ENCODE data around the gene ASCC3.
"Not testable (repeated sequence)": the region's sequence is repeated elsewhere in the genome, so short reads cannot be mapped to it uniquely, and the experiment has no call there.

ASCC3 gene

DNA sequence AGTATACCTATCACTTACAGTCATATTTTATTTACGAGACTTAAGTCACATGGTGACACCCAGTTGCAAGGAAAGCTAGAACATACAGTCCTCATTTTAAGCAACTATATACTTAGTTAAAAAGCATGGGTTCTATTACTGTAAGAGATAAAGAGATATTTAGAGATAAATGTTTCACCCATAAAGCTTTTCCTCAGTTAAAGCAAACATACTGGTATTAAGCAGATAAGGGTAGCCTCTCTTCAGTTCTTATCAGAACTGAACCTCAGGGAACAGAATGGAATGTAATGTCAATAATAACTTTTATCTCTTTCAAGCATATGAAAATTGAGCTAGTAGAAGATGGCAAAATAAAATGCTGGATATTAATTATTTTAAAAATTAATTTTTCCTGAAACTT is 9.9 kb upstream of the ASCC3 start:
- H3K79me2 ChIP-seq (ENCODE audit: insufficient read depth, low read length): no peaks in the 10 kb centered on the region
- no peaks in the 10 kb centered on the region for H3K36me3 ChIP-seq (ENCODE audit: insufficient read depth, low read length)
- no peak overlapping the region for H3K4me3 ChIP-seq (ENCODE audit: low read length, poor library complexity, severe bottlenecking)
- H4K20me1 ChIP-seq (ENCODE audit: insufficient read depth, low read length, poor library complexity, severe bottlenecking): no peaks in the 10 kb centered on the region
- H3K9ac ChIP-seq (ENCODE audit: low read depth, low read length, poor library complexity, severe bottlenecking): no peak overlapping the region
- no peaks in the 10 kb centered on the region for H3K9me2 ChIP-seq (replicated peaks; ENCODE audit: low read depth, low read length)
- no peaks in the 10 kb centered on the region for H3K4me1 ChIP-seq (ENCODE audit: insufficient read depth, low read length, poor library complexity, severe bottlenecking)
- no peak overlapping the region for H3K4me2 ChIP-seq (ENCODE audit: low read depth, low read length, poor library complexity, severe bottlenecking)
- no peak overlapping the region for H2AFZ ChIP-seq (ENCODE audit: low read length)
- no peak for TF ChIP-seq EZH2phosphoT487 (IDR thresholded peaks at IDR 0.05; ENCODE audit: borderline replicate concordance)
- TF ChIP-seq, protein P1, sequence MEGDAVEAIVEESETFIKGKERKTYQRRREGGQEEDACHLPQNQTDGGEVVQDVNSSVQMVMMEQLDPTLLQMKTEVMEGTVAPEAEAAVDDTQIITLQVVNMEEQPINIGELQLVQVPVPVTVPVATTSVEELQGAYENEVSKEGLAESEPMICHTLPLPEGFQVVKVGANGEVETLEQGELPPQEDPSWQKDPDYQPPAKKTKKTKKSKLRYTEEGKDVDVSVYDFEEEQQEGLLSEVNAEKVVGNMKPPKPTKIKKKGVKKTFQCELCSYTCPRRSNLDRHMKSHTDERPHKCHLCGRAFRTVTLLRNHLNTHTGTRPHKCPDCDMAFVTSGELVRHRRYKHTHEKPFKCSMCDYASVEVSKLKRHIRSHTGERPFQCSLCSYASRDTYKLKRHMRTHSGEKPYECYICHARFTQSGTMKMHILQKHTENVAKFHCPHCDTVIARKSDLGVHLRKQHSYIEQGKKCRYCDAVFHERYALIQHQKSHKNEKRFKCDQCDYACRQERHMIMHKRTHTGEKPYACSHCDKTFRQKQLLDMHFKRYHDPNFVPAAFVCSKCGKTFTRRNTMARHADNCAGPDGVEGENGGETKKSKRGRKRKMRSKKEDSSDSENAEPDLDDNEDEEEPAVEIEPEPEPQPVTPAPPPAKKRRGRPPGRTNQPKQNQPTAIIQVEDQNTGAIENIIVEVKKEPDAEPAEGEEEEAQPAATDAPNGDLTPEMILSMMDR (conservative IDR thresholded peaks at IDR 0.05; ENCODE audit: low read length): no peak
- no peaks in the 10 kb centered on the region for H3F3A ChIP-seq (ENCODE audit: low read depth)
- no peaks in the 10 kb centered on the region for H3K9me3 ChIP-seq (ENCODE audit: insufficient read depth, low read depth, low read length)
- H3K27me3 ChIP-seq (ENCODE audit: insufficient read depth, low read length, poor library complexity, severe bottlenecking): no peaks in the 10 kb centered on the region

DNA sequence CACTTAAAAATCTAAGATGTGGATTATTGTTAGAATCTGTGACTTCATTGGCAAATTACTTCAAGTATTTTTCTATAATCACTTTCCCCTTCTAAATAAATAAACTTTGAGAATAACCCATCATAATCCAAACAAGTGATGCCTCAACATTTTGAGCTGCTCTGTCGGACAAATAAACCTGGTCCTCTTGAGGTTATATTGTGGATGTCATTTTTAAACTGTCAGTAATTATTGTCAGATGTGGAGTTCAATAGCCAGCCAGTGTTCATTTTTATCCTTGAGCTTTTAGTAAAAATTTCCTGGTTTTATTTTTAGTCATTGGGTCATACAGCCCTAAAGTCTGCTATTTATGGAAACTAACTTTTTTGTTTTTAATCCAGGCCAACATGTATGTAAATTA is 9.5 kb upstream of the ASCC3 start:
- not testable (repeated sequence) for H3F3A ChIP-seq (ENCODE audit: low read depth); H3K4me3 ChIP-seq (ENCODE audit: low read length, poor library complexity, severe bottlenecking); H3K9me2 ChIP-seq (replicated peaks; ENCODE audit: low read depth, low read length); H3K79me2 ChIP-seq (ENCODE audit: insufficient read depth, low read length); H3K4me2 ChIP-seq (ENCODE audit: low read depth, low read length, poor library complexity, severe bottlenecking); H3K9ac ChIP-seq (ENCODE audit: low read depth, low read length, poor library complexity, severe bottlenecking); H4K20me1 ChIP-seq (ENCODE audit: insufficient read depth, low read length, poor library complexity, severe bottlenecking); H3K27me3 ChIP-seq (ENCODE audit: insufficient read depth, low read length, poor library complexity, severe bottlenecking); H2AFZ ChIP-seq (ENCODE audit: low read length); H3K9me3 ChIP-seq (ENCODE audit: insufficient read depth, low read depth, low read length); H3K4me1 ChIP-seq (ENCODE audit: insufficient read depth, low read length, poor library complexity, severe bottlenecking); H3K36me3 ChIP-seq (ENCODE audit: insufficient read depth, low read length)

DNA sequence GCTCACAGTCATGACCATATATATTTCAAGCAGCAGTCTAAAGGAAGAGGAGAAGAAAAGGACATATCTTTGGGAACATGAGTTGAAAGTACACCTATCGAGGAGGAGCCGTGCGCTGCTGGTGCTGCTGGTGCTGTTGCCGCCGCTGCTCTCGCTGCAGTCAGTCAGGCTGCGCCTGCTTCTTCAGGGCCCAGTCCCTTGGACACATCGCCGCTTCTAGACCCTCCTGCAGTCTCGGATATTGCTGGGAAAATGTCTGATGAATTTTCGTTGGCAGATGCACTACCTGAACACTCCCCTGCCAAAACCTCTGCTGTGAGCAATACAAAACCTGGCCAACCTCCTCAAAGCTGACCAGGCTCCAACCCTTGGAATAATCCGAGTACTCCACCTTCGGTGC is 8.2 kb upstream of the ASCC3 start:
- TF ChIP-seq, protein P1 (conservative IDR thresholded peaks at IDR 0.05; ENCODE audit: low read length): no peak
- no peak for TF ChIP-seq EZH2phosphoT487 (IDR thresholded peaks at IDR 0.05; ENCODE audit: borderline replicate concordance)
- Histone ChIP-seq H4K20me1 (ENCODE audit: insufficient read depth, low read length, poor library complexity, severe bottlenecking) (no peaks in the 10 kb centered on the region), H3K9me2 (replicated peaks; ENCODE audit: low read depth, low read length) (no peaks in the 10 kb centered on the region), H3K4me3 (ENCODE audit: low read length, poor library complexity, severe bottlenecking) (no peak overlapping the region), H3F3A (ENCODE audit: low read depth) (no peaks in the 10 kb centered on the region), H3K27me3 (ENCODE audit: insufficient read depth, low read length, poor library complexity, severe bottlenecking) (no peaks in the 10 kb centered on the region), H3K9ac (ENCODE audit: low read depth, low read length, poor library complexity, severe bottlenecking) (no peak overlapping the region), H3K9me3 (ENCODE audit: insufficient read depth, low read depth, low read length) (no peaks in the 10 kb centered on the region), H2AFZ (ENCODE audit: low read length) (no peak overlapping the region), H3K36me3 (ENCODE audit: insufficient read depth, low read length) (no peaks in the 10 kb centered on the region), H3K4me2 (ENCODE audit: low read depth, low read length, poor library complexity, severe bottlenecking) (no peak overlapping the region), H3K79me2 (ENCODE audit: insufficient read depth, low read length) (no peaks in the 10 kb centered on the region), H3K4me1 (ENCODE audit: insufficient read depth, low read length, poor library complexity, severe bottlenecking) (no peaks in the 10 kb centered on the region)

DNA sequence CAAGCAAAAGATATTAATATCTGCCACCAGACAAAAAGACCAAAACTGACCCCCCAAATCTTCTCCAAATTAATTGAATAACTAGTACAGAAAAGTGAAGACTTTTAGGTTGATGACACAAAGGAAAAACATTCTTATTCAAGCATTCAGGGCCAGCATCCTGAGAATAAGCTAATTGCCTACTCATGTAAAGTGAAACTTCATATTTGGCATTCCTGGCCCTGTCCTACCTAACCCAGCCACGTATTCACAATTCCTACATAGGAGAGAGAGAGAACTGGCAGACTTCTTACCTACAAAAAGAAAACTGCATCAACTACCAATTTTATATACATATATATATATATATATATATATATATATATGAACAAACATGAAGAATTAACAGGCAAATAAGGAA is 4.9 kb upstream of the ASCC3 start:
- H3K4me2 ChIP-seq (ENCODE audit: low read depth, low read length, poor library complexity, severe bottlenecking): no peak overlapping the region
- H3K4me3 ChIP-seq (ENCODE audit: low read length, poor library complexity, severe bottlenecking): no peak overlapping the region
- no peaks in the 10 kb centered on the region for H3F3A ChIP-seq (ENCODE audit: low read depth)
- peaks cover 6% of the 10 kb centered on the region for H3K4me1 ChIP-seq (ENCODE audit: insufficient read depth, low read length, poor library complexity, severe bottlenecking)
- H3K9me3 ChIP-seq (ENCODE audit: insufficient read depth, low read depth, low read length): no peaks in the 10 kb centered on the region
- H4K20me1 ChIP-seq (ENCODE audit: insufficient read depth, low read length, poor library complexity, severe bottlenecking): no peaks in the 10 kb centered on the region
- H2AFZ ChIP-seq (ENCODE audit: low read length): no peak overlapping the region
- no peaks in the 10 kb centered on the region for H3K27me3 ChIP-seq (ENCODE audit: insufficient read depth, low read length, poor library complexity, severe bottlenecking)
- H3K9me2 ChIP-seq (replicated peaks; ENCODE audit: low read depth, low read length): no peaks in the 10 kb centered on the region
- peaks cover 7% of the 10 kb centered on the region for H3K79me2 ChIP-seq (ENCODE audit: insufficient read depth, low read length)
- TF ChIP-seq EZH2phosphoT487 (IDR thresholded peaks at IDR 0.05; ENCODE audit: borderline replicate concordance): no peak
- TF ChIP-seq, protein P1 (conservative IDR thresholded peaks at IDR 0.05; ENCODE audit: low read length): no peak
- no peak overlapping the region for H3K9ac ChIP-seq (ENCODE audit: low read depth, low read length, poor library complexity, severe bottlenecking)
- no peaks in the 10 kb centered on the region for H3K36me3 ChIP-seq (ENCODE audit: insufficient read depth, low read length)

All from Loucy (cell line).